NCI-H460 (cell line): ENCODE results near the gene GOLGA8N. TPM values are rescaled to one million over a fixed set of nuclear protein-coding genes. Genes with fewer than 3 reads are reported as not detected.

Experiments used
- DNase-seq: peaks from one replicate; pipeline ENCODE4 v3.0.0-alpha.2; 2016; ENCODE audit warnings: low read depth; ENCODE audit errors: extremely low read depth
- small RNA-seq, 2 experiments: library from RNA; depleted of rRNA; stranded (forward); fragments of <200 nt; gene quantifications; one replicate each; pipeline ENCODE3, GENCODE V24; 2014
- total RNA-seq: library from RNA; depleted of rRNA; stranded (reverse); fragments of >200 nt; shearing (Covaris generic); gene quantifications from 2 replicates; pipeline ENCODE4 v1.2.3, GENCODE V29; 2014; rRNA removed

Gene GOLGA8N
- total RNA-seq, 1 experiment from 2014 or later = 4.0 TPM

GRCh38 chr15:32649342-32649741, 56.1 kb downstream of the GOLGA8N start:
- DNase-seq = no peak

GRCh38 chr15:32651229-32651837, 58.1 kb downstream of the GOLGA8N start:
- peak; percentile 53 for DNase-seq

GRCh38 chr15:32652178-32652577, 58.9 kb downstream of the GOLGA8N start:
- DNase-seq = no peak

- no peak for DNase-seq
Observed at GRCh38 chr15:32656091-32656490, 62.8 kb downstream of the GOLGA8N start.

GRCh38 chr15:32656496-32656895, 63.2 kb downstream of the GOLGA8N start:
- DNase-seq = no peak

Small RNA genes within 50 kb of the gene (small RNA-seq; reads per million reads assigned to genes)
- 0 reads per million in 2 experiments for gene RN7SL286P

Other genes with a start within 250 kb of the GOLGA8N start
- 0.17 and 0.87 TPM in 2 replicates for gene GOLGA8K, start 190.2 kb upstream of the GOLGA8N start, total RNA-seq
- gene GOLGA8O, start 137.8 kb upstream of the GOLGA8N start, total RNA-seq = not detected in 2 replicates
- gene ARHGAP11A, start 22.0 kb downstream of the GOLGA8N start, total RNA-seq = 49.6 and 49.9 TPM in 2 replicates
- gene SCG5, start 48.3 kb downstream of the GOLGA8N start, total RNA-seq = 0.52 TPM in 1 of 2 replicates, not detected in the other
- gene GREM1, start 124.5 kb downstream of the GOLGA8N start, total RNA-seq = not detected in 2 replicates